GM21381 (cell line): ENCODE results near the gene CD9.

ENCODE experiments used
- ATAC-seq: cut with Tn5 transposase; IDR thresholded peaks from one replicate; pipeline ENCODE4 v1.9.1; 2021; ENCODE audit warnings: mild to moderate bottlenecking, moderate library complexity; ENCODE audit not compliant: unreplicated experiment

Gene CD9

GRCh38 chr12:6216581-6216980, 16.4 kb downstream of the CD9 start:
- no peak for ATAC-seq

DNA sequence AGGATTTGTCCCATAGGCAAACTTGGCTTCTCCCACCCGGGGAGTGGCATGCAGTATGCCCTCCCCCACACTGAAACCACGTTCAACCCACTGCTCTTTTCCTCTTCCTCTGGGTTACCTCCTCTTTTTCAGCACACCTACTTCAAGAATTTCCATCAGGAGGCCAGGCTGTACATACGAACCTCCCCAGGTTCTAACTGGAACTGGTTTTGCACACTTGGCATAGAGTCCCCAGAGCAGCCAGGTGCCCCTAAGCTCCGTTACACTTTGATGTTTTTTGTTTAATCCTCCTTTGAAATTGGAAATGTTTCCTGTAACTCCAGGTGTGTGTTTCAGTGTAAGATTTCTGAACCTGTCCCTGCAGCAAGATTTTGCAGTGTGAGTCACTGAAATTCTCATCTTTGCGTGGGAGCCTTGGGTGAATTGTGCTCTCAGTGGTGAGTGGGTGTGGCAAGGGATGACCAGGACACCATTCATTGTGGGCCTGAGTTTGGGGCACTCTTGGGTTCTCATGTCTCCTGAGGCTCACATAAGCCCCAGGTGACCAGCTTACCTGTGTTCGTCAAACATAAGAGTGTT, 18.2 kb downstream of the CD9 start:
- no peak for ATAC-seq

GRCh38 chr12:6219980-6220379, 19.8 kb downstream of the CD9 start:
- ATAC-seq: no peak

- ATAC-seq: no peak
Measured at GRCh38 chr12:6221146-6221545, 20.9 kb downstream of the CD9 start.

- ATAC-seq: no peak
Measured at GRCh38 chr12:6222078-6222654, 22.0 kb downstream of the CD9 start.

DNA sequence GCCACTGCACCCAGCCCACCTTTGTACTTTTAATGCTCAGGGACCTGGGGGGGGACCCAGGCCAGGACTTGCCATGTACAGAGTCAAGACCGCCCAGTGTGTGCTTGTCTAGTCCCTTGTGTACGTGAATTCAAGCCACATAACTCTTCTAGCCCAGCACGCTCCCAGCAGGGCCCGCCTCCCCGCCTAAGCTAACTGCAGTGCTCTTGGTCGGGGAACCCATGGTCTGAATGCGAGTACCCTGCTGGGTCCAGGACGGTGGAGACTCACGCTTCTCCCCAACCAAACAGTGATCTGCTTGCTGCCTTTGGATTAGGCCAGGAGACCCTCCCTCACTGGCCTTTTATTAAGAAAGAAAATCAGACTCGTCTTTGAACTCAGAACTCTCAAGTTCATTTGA, 23.3 kb downstream of the CD9 start:
- ATAC-seq: no peak

GRCh38 chr12:6224550-6224949, 24.4 kb downstream of the CD9 start:
- ATAC-seq: no peak

- ATAC-seq: no peak
Measured at GRCh38 chr12:6225630-6226001, 25.4 kb downstream of the CD9 start.

DNA sequence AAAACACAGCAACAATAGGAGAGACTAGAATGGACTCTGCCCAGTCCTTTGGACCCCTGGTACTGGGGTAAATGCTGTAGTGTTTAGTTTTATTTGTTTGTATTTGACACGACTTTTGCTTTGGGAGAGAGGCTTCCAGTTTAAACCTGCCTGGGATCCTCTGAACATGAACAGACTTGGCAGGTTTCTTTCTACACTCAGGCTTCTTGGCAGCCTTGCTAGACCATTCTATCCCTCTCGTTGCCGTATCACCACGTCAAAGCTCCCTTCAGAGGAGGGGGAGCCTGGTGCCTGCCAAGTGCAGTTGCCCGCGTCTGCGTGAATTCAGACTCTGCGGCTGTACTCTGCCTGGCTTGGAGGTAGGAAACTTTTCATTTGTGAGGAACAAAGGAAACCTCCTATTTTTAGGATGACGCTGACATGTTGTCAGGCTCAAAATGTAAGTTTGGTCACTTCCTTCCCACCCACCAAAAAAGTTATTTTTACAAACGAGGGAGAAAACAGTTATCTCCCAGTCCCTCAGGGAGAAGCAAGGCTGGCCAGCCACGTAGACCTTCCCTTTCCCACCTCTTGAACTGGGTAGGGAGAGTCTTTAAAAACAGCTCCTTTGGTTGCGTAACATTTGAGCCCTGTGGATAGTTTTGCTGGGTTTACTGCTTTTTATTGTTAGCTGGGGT, 25.9 kb downstream of the CD9 start:
- ATAC-seq: no peak

DNA sequence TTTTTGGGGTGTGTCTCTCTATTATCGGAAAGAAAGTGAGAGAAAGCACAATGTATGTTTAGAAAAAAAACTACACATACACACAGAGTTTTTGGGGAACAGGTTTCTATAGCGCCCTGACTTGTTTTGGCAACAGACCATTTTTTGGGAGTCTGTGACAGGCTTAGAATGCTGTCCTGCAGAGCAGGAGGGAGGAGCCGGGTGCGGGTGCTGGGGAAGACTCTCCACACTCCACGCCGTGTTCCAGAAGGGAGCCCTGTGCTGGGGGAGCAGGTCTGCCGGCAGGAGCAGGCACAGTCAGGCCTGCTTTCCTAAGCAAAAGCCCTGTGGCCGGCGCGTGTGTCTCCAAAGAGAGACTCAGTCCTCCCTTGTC, 26.5 kb downstream of the CD9 start:
- no peak for ATAC-seq

DNA sequence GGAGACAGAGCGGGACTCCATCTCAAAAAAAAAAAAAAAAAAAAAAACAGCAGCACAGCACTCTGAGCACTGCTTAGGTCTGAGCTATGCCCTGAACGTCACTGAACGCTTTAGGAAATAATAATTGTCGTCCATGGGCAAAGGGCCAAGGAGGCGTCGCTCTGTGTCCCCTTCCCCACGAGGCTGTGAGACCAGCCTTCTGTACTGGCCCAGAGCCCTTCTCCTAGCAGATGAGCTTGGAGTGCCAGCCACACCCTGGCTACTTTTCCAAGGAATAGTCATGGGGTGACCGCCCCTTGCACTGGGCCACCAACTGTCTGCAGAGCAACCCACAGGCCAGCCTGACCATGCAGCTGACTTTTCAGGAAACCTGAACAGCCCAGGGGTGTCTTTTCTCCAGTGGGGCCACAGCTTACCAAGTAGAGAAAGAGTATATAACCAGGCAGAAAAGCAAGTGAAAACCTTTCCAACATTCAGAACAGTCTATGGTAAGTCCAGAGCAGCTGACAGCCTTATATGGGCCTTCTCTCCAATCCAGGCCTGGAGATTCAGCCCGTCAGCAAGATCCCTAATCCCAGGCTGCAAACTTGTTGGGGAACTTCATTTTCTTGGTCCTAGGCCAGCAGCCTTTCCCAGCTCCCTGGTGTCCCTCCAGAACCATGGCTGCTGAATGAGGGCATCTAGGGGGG, 28.5 kb downstream of the CD9 start:
- no peak for ATAC-seq

GRCh38 chr12:6229224-6230218, 29.3 kb downstream of the CD9 start:
- ATAC-seq: no peak

- peak; percentile 73 for ATAC-seq
Measured at GRCh38 chr12:6230321-6231110, 30.3 kb downstream of the CD9 start.

DNA sequence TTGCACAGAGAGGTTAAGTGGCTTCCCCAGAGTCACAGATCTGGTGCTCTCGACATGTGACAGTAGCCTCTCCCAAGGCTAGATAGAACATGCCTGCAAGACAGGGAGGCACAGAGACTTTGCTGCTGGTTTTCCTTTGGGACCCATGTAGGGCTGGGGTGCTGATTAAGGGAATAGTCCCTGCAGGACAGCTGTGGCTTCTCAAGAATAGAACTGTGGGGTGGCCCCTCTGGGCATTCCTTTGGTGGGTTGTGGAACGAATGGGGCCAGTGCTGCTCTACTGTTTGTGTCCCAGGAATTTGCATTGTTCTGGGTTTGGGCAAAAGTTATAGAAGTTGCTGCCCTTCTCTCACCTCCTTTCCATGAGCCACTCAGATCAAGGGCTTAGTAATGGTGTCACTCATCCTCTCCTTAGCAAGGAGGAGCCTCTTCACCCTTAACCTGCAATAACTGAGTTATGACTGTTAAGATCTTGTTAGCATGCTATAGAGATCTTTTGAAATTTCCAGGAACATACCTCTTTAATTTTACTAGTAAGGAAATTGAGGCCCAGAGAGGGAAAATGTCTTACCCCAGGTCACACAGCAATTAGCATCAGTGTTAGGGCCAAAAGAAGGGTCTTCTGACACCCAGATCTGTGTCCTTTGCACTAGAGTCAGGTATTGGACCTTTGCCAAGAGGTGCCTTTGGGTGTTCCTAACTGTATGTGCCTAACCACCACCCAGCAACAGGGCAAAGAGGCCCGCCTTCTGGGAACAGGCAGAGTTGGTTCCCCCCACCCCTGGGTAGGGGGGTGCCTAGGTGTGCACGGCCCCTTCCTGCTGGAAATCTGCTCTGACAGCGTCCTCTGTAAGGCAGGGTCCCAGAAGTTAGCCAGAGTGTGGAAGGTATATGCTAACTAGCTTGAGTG, 31.4 kb downstream of the CD9 start:
- ATAC-seq: no peak

DNA sequence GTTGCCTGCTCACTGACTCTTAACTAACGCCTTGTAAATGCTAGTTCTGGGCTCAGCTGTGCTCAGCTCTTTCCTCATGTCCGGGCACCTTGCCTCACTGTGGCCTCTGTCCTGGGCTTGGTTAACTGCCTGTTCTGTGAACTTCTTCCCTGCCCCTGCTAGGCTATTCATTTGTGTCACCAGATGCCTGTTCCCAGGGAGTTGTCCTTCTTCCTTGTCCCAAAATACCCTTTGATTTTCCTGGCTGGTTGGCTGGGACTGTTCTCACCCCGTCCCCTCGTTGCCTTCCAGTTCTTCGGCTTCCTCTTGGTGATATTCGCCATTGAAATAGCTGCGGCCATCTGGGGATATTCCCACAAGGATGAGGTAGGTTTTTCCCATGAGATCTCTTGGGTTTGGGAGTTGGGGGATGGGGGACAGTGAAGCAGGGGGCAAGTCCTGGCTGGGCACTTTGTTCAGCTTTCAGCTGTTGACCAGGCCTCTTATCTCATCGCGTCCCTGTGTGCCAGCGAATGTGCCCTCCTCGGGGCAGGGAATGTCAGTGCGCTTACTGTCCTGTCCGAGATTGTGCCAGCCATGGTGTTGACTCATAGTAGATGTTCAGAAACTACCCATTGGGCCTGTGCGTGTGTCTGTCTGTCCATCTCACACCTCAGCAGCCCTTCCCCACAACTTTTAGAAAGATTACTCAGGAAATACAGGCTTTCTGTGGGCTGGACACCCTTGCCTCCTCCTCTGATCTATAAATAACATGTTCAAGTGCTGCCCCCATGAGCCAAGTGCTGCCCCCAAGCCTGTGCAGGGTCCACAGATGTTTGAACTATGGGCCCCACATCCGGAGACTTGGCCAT, 33.1 kb downstream of the CD9 start:
- no peak for ATAC-seq

DNA sequence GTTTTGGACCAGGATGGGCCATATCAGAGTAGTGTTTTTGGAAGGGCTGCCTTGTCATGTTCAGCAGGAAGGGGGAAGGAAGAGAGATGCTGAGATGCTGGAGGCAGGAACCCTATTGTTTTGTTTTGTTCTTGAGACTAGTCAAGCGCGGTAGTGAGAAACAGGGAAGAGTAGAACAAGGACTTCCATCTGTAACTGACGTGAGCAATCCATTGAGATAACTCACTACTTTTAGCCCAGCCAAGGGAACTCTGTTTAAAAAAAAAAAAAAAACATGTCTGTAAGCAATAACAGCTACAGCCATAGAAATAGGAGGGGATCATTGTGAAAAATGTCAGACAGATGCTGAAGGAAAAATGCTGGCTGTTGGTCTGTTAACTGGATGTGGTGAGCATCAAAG, 34.0 kb downstream of the CD9 start:
- no peak for ATAC-seq

GRCh38 chr12:6234906-6235305, 34.7 kb downstream of the CD9 start:
- ATAC-seq: no peak

DNA sequence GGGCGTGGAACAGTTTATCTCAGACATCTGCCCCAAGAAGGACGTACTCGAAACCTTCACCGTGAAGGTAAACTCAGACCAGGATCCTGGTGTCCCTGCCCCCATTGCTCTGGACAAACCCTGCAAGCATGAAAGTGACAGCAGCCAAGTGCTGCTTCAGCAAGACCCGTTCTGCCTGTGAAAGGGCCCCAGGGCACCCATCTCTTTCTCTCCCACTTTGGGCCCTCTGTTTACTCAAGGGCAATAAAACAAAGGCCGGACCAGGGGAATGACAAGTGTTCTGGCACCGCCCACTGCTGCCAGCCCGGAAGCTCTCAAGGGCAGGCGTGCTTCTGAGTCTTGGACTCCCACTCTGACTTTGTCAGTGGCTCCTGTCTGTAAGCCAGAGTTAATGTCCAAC, 35.3 kb downstream of the CD9 start:
- ATAC-seq: no peak
